Fibroblast of pulmonary artery (primary cell): ENCODE measurements around the gene ZNF672.

ENCODE experiments used
- DNase-seq: peaks from one replicate; pipeline ENCODE4 v3.0.0-alpha.2; 2010; ENCODE audit warnings: low read depth
- H3K4me3 ChIP-seq: replicated peaks from 2 replicates; pipeline ENCODE4 v1.5.1; 2011; ENCODE audit warnings: low read depth, mild to moderate bottlenecking, control low read depth, low read length, moderate library complexity
- CTCF ChIP-seq: IDR thresholded peaks from 2 replicates; pipeline ENCODE4 v1.5.1; 2011; ENCODE audit warnings: mild to moderate bottlenecking, control low read depth, low read length, inconsistent platforms; ENCODE audit errors: missing control alignments

Gene ZNF672

GRCh38 chr1:248821101-248821500 lies 16.9 kb upstream of the ZNF672 start:
- H3K4me3 ChIP-seq = no peak overlapping the region
- TF ChIP-seq CTCF = no peak
- peak; percentile 64 for DNase-seq

DNA sequence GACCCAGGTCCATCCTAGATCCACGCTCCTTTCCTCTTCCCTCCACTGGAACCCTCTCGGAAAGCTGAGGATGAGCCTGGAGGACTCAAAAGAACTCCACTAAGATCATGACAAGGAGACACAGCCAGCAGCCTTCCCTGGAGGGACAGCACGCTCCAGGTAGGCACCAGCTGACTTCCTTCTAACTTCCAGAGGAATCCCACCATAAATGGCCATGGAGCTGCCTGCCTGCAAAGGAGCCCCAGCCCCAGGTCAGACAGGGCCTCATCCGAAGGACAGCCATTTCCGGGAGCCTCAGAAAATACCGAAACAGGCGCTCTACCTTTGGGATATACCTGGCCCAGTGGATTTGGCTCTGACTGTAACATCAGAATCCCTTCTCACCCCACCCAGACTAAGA lies 16.4 kb upstream of the ZNF672 start:
- DNase-seq = no peak
- no peak for TF ChIP-seq CTCF
- no peak overlapping the region for H3K4me3 ChIP-seq

DNA sequence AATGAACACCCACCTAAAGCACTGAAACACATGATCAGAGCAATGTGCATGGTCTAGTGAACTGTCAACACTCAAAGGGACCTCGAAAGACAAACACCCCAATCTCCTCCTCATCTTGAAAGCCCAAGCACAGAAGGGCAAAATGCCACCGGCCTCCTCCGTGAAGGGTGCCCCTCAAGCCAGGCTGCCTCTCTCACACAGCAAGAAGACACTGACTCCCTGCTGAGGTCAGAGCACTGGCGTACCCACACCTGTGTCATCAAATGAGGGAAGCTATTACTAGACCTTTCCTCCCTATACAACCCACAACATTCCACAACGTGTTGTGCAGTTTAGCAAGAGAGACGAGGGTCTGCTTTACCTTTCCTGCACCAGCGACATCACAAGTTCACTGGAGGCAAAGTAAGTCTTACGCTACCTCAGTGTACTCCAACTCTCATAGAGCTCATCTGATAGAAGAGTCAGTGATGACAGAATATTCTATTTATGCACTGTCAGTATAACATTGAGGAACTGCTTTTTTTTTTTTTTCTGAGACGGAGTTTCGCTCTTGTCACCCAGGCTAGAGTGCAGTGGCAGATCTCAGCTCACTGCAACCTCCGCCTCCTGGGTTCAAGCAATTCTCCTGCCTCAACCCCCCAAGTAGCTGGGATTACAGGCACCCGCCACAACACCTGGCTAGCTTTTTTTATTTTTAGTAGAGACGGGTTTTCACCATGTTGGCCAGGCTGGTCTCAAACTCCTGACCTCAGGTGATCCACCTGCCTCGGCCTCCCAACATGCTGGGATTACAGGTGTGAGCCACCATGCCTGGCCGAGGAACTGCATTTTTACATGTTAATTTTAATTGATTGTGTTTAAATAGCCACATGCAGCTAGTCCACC lies 15.6 kb upstream of the ZNF672 start:
- DNase-seq = no peak
- no peak for TF ChIP-seq CTCF
- peak overlapping the region; percentile 35 for H3K4me3 ChIP-seq

DNA sequence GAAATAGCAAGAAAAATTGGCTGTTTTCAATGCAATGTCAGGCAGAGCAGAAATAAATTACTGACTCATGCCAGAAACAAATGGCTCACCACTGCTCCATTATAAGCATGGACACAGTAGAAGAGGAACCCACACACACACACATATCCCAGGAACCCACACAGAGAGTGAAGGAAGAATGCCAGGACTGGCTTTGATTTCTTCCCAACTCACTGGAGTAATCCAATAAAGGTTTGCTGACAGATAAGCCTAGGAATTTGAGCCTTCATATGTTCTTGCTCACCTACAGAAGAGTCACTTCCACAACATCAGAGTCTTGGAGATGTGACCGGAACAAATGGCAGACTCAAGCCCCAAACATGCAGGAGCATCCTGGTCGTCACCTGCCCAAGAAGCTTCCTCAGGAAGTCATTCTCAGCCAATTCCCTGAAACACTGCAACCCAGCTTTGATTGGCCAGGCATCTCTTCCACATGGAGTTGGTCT lies 14.5 kb upstream of the ZNF672 start:
- no peak for TF ChIP-seq CTCF
- DNase-seq = peak; percentile 42
- H3K4me3 ChIP-seq = peak overlapping the region; percentile 35

GRCh38 chr1:248824301-248824700 lies 13.7 kb upstream of the ZNF672 start:
- no peak for DNase-seq
- no peak for TF ChIP-seq CTCF
- peak overlapping the region; percentile 99 for H3K4me3 ChIP-seq

DNA sequence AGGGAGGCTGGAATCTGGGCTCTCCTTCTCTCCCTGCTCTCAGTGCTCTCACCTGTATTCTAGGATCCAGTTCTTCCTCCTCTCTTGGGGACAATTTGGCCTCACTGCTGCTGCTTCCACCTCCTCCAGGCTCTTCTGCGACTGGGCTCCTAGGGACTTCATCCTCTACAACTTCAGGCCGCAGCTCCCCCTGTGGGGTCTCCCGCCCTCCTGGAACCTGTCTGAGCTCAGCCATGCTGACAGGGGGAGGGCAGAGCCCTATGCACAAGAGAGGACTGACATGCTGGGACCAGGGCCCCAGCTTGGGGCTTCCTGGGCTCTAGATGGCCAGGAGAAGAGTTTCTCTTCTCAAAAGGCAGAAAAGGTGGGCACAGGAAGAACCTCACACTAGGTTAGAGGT lies 13.3 kb upstream of the ZNF672 start:
- H3K4me3 ChIP-seq = peak overlapping the region; percentile 99
- TF ChIP-seq CTCF = no peak
- DNase-seq = no peak

- TF ChIP-seq CTCF = no peak
- no peak for DNase-seq
- peak overlapping the region; percentile 99 for H3K4me3 ChIP-seq
Measured at GRCh38 chr1:248825136-248825535, 12.9 kb upstream of the ZNF672 start.
